HCT116 (cell line): ENCODE measurements around the gene GDF2.

Experiments
- CBX3 ChIP-seq: IDR thresholded peaks from 2 replicates; pipeline ENCODE4 v1.6.1; 2012; ENCODE audit warnings: low read depth
- CTCF ChIP-seq, 3 experiments: fragments of 200-600 bp in 1 of 3; sonication (generic) in 1 of 3; IDR thresholded peaks in 2 of 3; conservative IDR thresholded peaks in 1 of 3; 2 replicates each; pipeline ENCODE4 v1.5.1; 2012 to 2017; ENCODE audit warnings: low read depth in 2 of 3, low read length in 2 of 3, antibody characterized with exemption in 1 of 3, borderline replicate concordance in 1 of 3, control low read depth in 1 of 3, mild to moderate bottlenecking in 1 of 3, mixed read lengths in 1 of 3, mixed run types in 1 of 3, moderate library complexity in 1 of 3; ENCODE audit not compliant: insufficient read depth in 1 of 3
- EZH2 ChIP-seq: fragments of 200-600 bp; sonication (generic); IDR thresholded peaks from 2 replicates; pipeline ENCODE4 v1.6.1; 2017; ENCODE audit warnings: antibody characterized with exemption, mixed run types
- JUND ChIP-seq: IDR thresholded peaks from 2 replicates; pipeline ENCODE4 v1.6.1; 2012
- MAX ChIP-seq: IDR thresholded peaks from 2 replicates; pipeline ENCODE4 v1.6.1; 2012
- POLR2A ChIP-seq: IDR thresholded peaks from 2 replicates; pipeline ENCODE4 v1.7.0; 2011; ENCODE audit warnings: borderline replicate concordance; ENCODE audit not compliant: insufficient read depth, insufficient read length; ENCODE audit errors: extremely low read depth
- POLR2AphosphoS5 ChIP-seq: IDR thresholded peaks from 2 replicates; pipeline ENCODE4 v1.6.1; 2011; ENCODE audit warnings: mild to moderate bottlenecking, low read depth, low read length, moderate library complexity
- RAD21 ChIP-seq: IDR thresholded peaks from 2 replicates; pipeline ENCODE4 v1.6.1; 2012; ENCODE audit warnings: low read depth, mild to moderate bottlenecking
- SP1 ChIP-seq: IDR thresholded peaks from 2 replicates; pipeline ENCODE4 v1.6.1; 2012; ENCODE audit warnings: low read depth
- TCF7L2 ChIP-seq: IDR thresholded peaks from 2 replicates; pipeline ENCODE4 v1.7.0; 2011; ENCODE audit warnings: borderline replicate concordance, inconsistent platforms; ENCODE audit not compliant: insufficient read depth, insufficient read length; ENCODE audit errors: extremely low read depth
- ZBTB33 ChIP-seq: IDR thresholded peaks from 2 replicates; pipeline ENCODE4 v1.6.1; 2011; ENCODE audit warnings: mild to moderate bottlenecking, low read length, moderate library complexity; ENCODE audit not compliant: insufficient replicate concordance; ENCODE audit errors: extremely low read depth
- ZNF274 ChIP-seq: fragments of 200-500 bp; sonication (Bioruptor generic); IDR thresholded peaks from 2 replicates; pipeline ENCODE4 v1.6.1; 2014; ENCODE audit warnings: mild to moderate bottlenecking, low read depth, low read length, inconsistent platforms

DNA sequence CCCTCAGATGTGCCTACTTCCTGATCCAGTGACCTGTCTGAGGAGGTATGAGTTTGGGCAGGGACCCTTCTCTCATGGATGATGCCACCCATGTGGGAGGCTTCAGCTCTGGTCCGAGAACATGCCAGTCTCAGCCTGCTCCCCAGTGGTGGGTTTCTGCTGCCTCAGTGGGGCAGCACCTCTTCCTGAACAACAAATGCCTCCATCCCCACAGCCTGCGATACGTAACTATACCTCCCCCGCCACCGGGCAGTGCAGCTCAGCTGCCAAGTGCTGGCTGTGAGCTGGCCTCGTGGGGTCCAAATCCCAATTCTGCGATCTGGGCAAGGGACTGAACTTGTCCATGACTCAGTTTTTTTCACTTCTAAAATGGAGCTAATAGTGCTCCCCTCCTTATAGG, 19.1 kb upstream of the GDF2 start:
- TF ChIP-seq CTCF (IDR thresholded peaks at IDR 0.05 in 2 of 3, conservative IDR thresholded peaks at IDR 0.05 in 1 of 3; ENCODE audit: borderline replicate concordance in 1 of 3, insufficient read depth in 1 of 3, low read depth in 2 of 3, low read length in 2 of 3) (no peak), ZNF274 (no peak), MAX (no peak), POLR2AphosphoS5 (no peak), ZBTB33 (no peak), EZH2 (no peak), POLR2A (no peak), JUND (no peak), SP1 (no peak), RAD21 (no peak), TCF7L2 (no peak), CBX3 (no peak)
